Measurements from ENCODE around the gene SNAPC5. TPM values are rescaled to one million over a fixed set of nuclear protein-coding genes. Genes with fewer than 3 reads are reported as not detected.
"Not testable (repeated sequence)": the region's sequence is repeated elsewhere in the genome, so short reads cannot be mapped to it uniquely, and the experiment has no call there.

SNAPC5 gene
- polyA plus RNA-seq, 3 donors: 15.4 to 34.9 (median 25.9) TPM

DNA sequence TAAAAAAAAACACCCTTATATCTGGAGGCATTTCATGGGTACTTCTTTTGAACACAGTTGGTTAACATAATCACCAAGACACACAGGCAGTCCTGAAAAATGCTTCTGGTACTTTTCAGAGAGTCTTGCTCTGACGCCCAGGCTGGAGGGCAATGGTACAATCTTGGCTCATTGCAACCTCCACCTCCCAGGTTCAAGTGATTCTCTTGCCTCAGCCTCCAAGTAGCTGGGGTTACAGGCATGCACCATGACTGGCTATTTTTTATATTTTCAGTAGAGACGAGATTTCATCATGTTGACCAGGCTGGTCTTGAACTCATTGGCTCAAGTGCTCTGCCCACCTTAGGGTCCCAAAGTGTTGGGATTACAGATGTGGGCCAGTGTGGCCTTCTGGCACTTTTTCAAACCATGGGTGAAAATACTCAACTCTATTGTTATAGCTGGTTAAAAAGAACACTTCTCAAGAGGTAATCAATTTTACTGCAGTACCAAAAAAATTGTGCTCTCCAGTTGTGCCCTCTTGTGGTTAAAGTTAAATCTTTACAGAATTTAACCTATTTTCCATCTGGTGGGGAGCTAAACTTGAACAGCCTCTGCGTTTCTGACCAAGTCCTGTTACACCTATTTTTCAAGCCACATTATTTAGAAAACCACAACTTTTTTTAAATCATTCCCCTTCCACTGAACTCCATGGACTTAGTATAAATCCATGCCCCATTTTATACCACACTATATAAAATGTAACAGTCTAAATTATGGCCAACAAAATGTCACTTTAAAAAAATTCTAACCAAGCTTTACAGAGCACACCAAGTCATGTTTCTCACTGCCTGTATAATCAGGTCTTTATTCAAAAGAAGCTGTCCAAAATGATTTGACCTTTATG lies 1.2 kb upstream of the SNAPC5 start:
- 44 to 54% (median 53%) methylated on average over 3 of the region's 3 CpGs for WGBS, 3 donors
- H3K27ac ChIP-seq (ENCODE audit: low read depth, low read length): no peak overlapping the region

DNA sequence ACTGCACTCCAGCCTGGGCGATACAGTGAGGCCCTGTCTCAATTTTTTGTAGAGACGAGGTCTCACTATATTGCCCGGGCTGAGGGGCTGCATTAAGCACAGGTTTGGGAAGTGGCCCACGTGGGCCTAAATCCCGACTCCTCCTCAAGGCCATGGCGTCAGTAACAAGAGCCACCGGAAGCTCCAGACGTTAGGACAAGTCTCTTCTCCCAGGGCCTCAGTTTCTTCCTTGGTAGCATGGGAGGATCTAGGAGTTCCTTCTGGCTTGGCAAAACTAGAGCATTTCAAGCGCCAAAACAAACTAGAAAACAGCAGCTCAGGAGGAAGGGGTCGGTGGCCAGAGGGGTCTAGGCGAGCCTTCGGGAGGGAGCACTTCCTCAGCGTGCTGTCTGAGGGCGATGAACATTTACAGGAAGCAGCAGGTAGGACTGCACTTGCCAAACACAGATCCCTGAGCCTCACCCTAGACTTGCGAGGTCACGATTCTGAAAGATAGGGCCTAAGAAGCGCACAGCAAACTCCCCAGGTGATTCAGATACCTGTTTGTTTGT lies 536 bp downstream of the SNAPC5 start:
- peak overlapping the region; percentile 85 for H3K27ac ChIP-seq (ENCODE audit: low read depth, low read length)
- WGBS, 3 donors: 13 to 15% (median 14%) methylated on average over 17 of the region's 17 CpGs

DNA sequence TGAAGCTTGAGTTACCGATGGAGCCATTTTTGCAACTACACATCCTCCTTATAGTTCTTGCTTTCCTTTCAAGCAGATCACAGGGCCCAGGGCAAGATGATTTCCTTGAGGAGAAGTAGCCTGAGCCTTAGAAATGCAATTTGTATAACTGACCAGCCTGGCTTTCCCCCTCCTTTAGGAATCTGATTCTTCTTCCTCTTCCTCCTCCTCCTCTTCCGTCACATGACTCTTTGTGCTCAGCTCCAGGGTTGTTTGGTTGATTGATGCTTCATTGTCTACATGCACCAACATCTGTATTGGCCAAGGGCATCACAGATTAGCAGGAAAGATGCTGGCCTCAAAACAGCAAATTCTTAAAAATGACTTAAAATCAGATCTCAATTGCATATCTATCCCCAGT lies 3.3 kb downstream of the SNAPC5 start:
- 58 to 96% (median 67%) methylated on average over 2 of the region's 2 CpGs for WGBS, 3 donors
- H3K27ac ChIP-seq (ENCODE audit: low read depth, low read length): no peak overlapping the region

DNA sequence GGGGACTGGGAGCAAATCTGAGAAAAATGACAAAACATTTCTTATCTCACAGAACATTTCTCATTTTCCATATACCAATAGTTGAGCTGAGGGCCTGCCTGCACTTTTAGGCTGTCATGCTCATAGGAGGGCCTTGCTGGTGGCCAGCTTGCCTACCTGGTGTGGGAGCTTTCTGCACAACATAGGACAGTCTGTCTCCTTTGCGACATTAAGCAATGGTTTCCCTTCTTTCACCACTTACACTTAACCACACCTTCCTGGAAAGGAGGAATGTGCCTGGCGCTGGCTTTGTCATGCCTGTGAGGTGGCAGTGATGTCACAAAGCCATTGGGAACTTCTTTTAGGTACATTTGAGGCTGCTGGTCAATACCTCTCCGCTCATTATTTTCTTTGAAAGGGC lies 5.7 kb downstream of the SNAPC5 start:
- 76 to 91% (median 77%) methylated on average over 3 of the region's 3 CpGs for WGBS, 3 donors
- H3K27ac ChIP-seq (ENCODE audit: low read depth, low read length): no peak overlapping the region

DNA sequence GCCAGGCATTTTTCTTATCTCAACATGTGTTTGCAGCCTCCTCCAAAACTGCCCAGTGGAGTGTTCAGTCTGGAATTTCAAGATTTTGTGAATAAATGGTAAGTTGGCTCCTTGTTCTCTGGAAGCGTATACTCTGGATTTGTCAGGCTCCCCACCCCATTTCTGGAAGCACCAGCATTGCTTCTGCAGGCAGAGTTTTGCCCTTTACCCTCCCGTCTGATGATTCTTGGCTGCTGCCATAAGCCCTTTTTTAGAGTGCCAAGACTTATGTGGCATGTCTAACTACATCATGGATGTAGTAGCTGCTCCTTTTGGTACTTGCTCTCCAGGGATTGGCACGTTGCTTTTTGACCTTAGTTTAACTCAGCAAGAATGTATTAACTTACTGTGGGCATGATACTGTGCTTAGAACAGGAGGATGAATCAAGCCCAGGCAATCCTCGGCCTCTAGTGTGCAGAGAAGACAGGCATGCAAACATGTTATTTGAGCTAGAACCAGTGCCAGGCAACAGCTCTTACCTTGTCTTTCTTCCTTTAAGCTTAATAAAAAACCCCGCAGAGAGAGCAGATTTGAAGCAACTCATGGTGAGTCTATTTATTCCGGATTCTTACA lies 8.3 kb downstream of the SNAPC5 start:
- 71 to 75% (median 71%) methylated on average over 6 of the region's 6 CpGs for WGBS, 3 donors
- no peak overlapping the region for H3K27ac ChIP-seq (ENCODE audit: low read depth, low read length)

DNA sequence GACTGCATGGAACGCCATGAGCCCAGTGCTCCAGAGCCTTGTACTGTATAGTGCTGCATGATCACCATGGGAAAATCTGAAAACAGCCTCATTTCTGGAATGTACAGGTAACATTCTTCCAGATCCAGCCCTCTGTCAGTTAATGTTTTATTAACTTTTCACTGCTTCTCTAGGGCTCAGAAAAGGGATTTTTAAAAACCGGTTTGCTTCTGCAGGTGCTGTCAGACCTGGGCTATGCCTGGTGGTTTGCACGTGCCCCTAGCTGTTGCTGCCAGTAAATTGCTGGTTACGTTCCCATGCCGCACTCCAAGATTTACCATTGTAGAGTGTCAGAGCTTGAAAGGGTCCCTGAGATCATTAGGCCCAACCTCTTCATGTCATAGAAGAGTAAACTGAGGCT lies 9.0 kb downstream of the SNAPC5 start:
- no peak overlapping the region for H3K27ac ChIP-seq (ENCODE audit: low read depth, low read length)
- WGBS, 3 donors: 74 to 95% (median 92%) methylated on average over 5 of the region's 5 CpGs

DNA sequence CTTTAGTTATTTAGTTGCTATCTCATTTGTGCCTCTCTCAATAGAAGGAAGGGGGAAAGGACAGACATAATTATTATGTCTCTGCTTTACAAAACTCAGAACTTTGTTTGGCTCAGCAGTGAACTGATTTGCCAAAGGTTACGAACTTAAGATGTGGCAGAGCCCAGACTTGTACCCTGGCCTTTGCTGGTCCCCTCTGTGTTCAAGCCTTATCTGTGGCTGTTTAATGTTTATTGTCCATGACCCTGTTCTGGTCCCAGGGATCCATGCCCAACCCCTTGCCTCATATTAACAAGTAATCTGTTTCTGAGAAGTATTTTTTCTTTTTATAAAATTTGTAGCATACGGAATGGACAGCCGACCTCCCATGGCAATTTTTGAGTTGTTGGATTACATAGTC lies 10.7 kb downstream of the SNAPC5 start:
- 86 to 96% (median 91%) methylated on average over 3 of the region's 3 CpGs for WGBS, 3 donors

DNA sequence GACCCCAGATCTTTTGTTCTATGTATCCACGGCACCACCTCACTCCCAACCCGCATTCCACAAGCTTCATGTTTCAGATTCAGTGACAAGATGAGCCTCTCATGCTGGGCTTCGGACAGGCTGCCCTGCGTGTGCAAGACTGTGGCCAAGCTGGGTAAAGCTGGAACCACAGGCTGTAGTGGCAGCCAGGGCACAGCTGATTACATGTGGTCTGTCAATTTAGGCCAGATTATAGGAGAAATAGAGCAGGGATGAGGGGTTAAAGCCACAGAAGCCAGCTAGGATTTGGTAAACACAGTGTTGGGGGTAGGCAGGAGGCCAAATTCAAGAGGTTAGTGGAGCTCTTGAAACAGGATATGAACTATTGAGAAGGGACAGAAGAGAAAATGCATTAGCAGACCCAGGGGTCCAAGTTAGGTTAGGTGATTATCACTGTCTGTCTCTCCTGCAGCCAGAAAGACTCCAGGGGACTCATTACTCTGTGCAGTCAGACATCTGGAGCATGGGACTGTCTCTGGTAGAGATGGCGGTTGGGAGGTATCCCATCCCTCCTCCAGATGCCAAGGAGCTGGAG lies 12.9 kb downstream of the SNAPC5 start:
- WGBS, 3 donors: 93 to 98% (median 96%) methylated on average over 5 of the region's 5 CpGs
- no peak overlapping the region for H3K27ac ChIP-seq (ENCODE audit: low read depth, low read length)

More for the DNA sequence above, 10.7 kb downstream of the SNAPC5 start:
- H3K27ac ChIP-seq (ENCODE audit: low read depth, low read length): no peak overlapping the region

DNA sequence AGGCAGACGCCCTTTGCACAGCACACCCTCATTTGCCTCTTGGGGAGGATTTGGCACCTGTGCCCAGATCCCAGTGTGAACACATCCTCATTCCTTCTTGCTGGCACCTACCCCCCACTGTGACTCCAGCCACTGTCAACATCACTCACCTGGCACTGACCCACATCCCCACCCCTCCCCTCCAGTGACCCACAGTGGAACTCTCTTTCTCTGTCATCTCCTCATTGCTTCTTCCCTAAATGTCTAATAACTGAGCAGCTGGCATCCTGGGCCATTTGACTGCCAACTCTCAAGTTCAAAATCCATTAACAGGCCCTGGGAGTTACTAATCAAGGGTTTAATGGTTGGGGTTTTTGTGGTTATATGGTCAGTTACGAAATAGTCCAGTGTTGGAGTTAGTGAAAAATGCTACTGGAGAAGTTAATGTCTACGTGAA lies 14.4 kb downstream of the SNAPC5 start:
- 60 to 69% (median 60%) methylated on average over 3 of the region's 3 CpGs for WGBS, 3 donors
- H3K27ac ChIP-seq (ENCODE audit: low read depth, low read length): no peak overlapping the region

DNA sequence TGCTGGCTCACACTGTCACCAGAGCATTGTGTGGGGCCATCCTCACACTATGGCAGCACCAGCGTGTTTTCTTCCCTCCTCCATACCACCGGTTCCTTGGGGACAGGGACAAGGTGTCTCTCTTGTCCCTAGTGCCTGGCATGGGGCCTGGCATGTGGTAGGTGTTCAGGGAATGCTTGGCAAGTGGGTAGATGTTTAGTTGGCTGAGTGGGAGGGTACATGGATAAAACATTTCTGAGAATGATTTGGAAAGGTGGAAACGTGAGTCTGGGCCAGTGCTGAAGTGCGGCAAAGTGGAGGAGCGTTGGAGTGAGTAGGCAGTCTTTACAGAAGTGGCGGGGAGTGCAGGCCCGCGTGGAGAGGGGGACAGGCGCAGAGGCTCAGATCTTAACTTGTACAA lies 15.0 kb downstream of the SNAPC5 start:
- 79 to 92% (median 85%) methylated on average over 8 to 9 of the region's 9 CpGs for WGBS, 3 donors

DNA sequence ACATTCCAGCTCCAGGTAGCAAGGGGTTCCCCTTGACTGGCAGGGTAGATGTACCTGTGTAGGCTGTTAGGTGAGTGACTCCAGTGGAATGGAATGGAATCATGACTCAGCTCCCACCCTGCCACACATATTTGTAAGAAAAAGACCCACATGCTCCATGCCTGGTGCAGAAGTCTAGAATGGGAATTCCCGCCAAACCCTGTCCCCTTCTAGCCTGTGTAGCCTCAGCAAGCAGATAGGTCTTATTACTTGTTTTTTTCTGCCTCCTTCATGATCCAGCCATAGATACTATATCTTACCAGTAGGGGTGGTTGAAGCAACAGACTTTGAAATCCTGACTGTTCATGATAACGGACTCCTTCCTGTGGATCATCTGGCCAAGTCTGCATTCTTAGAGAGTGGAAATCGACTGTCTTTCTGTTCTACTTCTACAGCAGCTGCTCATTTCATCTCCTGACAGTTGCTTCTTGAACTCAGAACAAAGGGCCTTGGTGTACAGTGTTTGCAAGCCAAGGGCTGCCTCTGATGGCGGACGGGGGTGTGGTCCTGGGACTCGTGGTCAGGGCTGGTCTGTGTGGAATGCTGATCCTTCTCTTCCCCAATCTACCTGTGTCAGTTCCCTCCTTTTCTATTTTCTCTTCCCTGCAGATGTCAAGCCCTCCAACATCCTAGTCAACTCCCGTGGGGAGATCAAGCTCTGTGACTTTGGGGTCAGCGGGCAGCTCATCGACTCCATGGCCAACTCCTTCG lies 16.3 kb downstream of the SNAPC5 start:
- 93 to 95% (median 93%) methylated on average over 10 of the region's 10 CpGs for WGBS, 3 donors
- no peak overlapping the region for H3K27ac ChIP-seq (ENCODE audit: low read depth, low read length)

More for the DNA sequence above, 15.0 kb downstream of the SNAPC5 start:
- no peak overlapping the region for H3K27ac ChIP-seq (ENCODE audit: low read depth, low read length)

DNA sequence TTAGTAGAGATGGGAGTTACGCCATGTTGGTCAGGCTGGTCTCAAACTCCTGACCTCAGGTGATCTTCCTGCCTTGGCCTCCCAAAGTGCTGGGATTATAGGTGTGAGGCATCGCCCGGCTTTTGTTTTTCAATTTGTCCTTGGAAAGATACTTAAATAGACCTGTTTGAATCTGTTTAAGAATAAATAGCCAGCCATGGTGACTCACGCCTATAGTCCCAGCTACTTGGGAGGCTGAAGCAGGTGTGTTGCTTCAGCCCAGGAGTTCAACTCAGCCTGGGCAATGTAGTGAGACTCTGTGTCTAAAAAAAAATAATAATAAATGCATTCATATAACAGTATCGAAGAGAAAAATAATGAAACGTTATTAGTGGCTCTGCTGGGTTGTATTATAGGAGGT lies 17.3 kb downstream of the SNAPC5 start:
- H3K27ac ChIP-seq (ENCODE audit: low read depth, low read length): no peak overlapping the region
- 80 to 88% (median 87%) methylated on average over 6 of the region's 6 CpGs for WGBS, 3 donors

DNA sequence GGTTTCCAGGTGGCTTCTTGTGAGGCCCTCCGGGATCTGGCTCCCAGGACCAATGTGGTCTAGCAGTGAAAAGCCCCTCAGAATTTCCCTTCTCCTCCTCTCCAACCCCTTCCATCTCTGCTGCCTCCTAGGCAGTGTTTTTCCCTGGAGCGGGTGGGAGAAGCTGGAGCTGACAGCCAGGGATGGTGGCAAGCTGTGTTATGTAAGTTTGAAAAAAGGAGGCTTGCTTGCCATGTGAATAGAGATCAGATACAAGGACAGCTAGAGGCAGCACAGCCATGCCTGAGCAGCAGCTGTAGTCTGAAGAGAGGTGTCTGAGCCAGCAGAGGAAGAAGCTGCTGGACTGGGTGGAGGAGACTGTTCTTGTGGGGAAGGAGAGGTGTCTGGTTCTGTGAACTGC lies 20.6 kb downstream of the SNAPC5 start:
- H3K27ac ChIP-seq (ENCODE audit: low read depth, low read length): no peak overlapping the region
- WGBS, 3 donors: 85 to 90% (median 89%) methylated on average over 2 of the region's 2 CpGs

DNA sequence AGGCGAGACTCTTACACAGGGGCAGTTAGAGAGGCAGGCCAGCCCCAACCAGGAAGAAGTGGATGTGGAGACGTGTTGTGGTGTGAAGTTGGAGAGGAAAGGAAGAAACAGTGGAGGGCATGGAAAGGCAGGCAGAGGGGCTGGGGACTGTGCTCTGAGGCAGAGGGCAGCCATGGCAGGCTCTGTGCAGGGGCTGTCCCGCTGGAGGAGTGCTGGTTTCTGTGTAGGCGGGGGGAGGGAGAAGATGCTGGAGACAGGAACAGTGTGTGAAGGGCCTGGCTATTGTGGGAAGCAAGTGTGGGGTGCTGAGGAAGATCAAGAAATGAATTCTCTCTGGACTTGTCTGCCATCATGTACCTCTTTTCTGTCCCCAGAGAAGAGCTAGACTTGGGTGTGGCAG lies 21.0 kb downstream of the SNAPC5 start:
- H3K27ac ChIP-seq (ENCODE audit: low read depth, low read length): no peak overlapping the region
- 87 to 94% (median 93%) methylated on average over 4 of the region's 4 CpGs for WGBS, 3 donors

DNA sequence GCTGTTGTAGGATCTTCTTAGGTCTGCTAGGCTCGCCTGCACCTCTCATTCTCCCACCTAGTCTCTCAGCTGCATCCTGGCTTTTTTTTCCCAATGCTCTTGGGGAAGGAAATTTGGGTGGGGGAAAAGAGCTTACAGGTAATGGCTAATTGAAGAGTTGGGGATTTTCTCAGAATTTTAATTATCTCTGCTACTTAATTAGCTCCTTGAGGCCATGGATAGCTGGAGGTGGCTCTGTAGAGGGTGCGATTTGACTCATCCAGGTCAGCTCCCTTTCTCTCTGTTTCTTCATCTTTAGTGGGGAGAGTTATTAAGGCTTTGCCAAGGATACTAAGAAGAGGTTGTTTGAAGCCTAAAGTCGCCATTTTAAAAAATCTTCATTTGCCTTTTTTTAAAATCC lies 22.6 kb downstream of the SNAPC5 start:
- WGBS, 3 donors: 87 to 98% (median 97%) methylated on average over 3 of the region's 3 CpGs
- no peak overlapping the region for H3K27ac ChIP-seq (ENCODE audit: low read depth, low read length)

DNA sequence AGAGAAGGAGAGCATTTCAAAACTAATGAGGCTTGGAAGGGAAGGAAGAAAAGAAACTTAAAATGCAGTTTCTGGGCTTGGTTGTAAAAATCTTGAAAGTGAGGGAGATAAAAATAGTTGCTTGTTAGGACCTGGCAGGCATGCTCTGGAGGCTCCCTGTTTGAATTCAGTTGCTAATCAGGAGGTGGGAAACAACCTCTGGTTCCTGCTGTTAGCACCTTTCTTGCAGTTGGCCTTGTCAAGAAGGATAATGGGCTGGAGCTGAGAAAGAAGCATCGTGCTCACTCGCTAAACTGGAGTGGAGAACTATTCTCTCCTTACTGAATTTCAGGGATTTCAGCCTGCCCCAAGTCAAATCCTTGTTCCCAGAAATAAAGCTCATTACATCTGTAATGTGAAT lies 23.4 kb downstream of the SNAPC5 start:
- 74 to 86% (median 85%) methylated on average over 2 of the region's 2 CpGs for WGBS, 3 donors
- H3K27ac ChIP-seq (ENCODE audit: low read depth, low read length): no peak overlapping the region

DNA sequence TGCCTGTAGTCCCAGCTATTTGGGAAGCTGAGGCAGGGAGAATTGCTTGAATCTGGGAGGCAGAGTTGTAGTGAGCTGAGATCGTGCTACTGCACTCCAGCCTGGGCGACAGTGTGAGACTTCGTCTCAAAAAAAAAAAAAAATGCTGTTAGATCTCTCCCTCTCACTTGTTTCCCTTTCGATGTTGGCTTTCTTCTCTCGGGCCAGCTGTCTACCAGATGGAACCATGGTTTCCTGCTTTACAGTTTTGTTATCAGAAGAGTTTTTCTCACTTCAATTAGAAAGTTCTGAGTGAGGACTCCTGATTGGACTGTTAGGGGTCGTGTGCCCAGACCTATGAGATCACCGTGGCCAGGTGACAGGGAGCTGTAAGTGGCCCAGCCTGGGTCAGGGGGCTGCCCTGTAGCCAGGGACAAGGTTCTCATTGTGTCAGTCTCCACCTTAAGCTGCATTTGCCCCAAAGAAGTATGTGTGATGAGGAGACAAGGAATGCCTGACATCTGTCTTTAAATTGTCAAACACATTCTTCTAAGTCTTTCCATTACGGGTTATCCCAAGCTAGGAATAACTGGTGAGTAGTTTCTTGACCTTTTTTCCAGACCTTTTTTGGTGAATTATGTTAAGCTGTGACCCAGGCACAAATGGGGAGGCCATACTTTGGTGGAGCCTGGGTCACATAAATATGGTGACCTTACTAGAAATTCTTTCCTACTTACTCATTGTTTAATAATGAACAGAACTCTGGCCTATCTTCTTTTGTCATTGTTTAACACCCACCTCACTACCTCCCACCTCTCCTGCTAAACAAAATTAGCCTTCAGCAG lies 25.2 kb downstream of the SNAPC5 start:
- H3K27ac ChIP-seq (ENCODE audit: low read depth, low read length): no peak overlapping the region
- 55 to 81% (median 56%) methylated on average over 8 of the region's 8 CpGs for WGBS, 3 donors

DNA sequence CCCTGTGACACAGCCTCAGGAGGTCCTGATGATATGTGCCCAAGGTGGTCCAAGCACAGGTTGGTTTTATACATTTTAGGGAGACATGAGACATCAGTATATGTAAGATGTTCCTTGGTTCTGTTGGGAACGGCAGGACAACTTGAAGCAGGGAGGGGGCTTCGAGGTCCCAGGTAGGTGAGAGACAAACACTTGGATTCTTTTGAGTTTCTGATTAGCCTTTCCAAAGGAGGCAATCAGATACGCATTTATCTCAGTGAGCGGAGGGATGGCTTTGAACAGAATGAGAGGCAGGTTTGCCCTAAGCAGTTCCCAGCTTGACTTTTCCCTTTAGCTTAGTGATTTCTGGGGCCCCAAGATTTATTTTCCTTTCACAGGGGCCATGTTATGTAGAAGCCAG lies 26.7 kb downstream of the SNAPC5 start:
- WGBS, 3 donors: 85 to 93% (median 87%) methylated on average over 4 of the region's 4 CpGs

More for the DNA sequence above, 26.7 kb downstream of the SNAPC5 start:
- not testable (repeated sequence) for H3K27ac ChIP-seq (ENCODE audit: low read depth, low read length)
